Measurements from ENCODE around the gene TTLL3.

The TTLL3 gene

GRCh38 chr3:9810846-9811245, 784 bp downstream of the TTLL3 start:
- no peaks in the 10 kb centered on the region for H3K9me3 ChIP-seq
- H3K36me3 ChIP-seq, result peaks cover 43% of the 10 kb centered on the region
- no peak for TF ChIP-seq Cebpa-rat (IDR thresholded peaks at IDR 0.05)
- H3K4me2 ChIP-seq, result peak overlapping the region; percentile 87
- peaks cover 10% of the 10 kb centered on the region; the same call in 1 of the 2 replicates for H4K20me1 ChIP-seq
- H3K27me3 ChIP-seq, result no peaks in the 10 kb centered on the region
- H3K27ac ChIP-seq, result no peak overlapping the region
- H3K4me1 ChIP-seq, result peaks cover 31% of the 10 kb centered on the region
- peak overlapping the region; percentile 81; the same call in 1 of the 2 replicates for H3K4me3 ChIP-seq
- peak overlapping the region; percentile 86 for H3K9ac ChIP-seq

GRCh38 chr3:9812870-9813483, 2.9 kb downstream of the TTLL3 start:
- Histone ChIP-seq H3K9me3 (no peaks in the 10 kb centered on the region), H3K4me3 (no peak overlapping the region), H3K4me2 (no peak overlapping the region), H3K4me1 (peaks cover 26% of the 10 kb centered on the region), H3K36me3 (peaks cover 26% of the 10 kb centered on the region), H3K27me3 (no peaks in the 10 kb centered on the region), H3K9ac (no peak overlapping the region), H3K27ac (no peak overlapping the region), H4K20me1 (no peaks in the 10 kb centered on the region)
- TF ChIP-seq Cebpa-rat (IDR thresholded peaks at IDR 0.05), result no peak

- H3K4me1 ChIP-seq, result peaks cover under 1% of the 10 kb centered on the region; the same call in 1 of the 2 replicates
- no peaks in the 10 kb centered on the region for H3K27me3 ChIP-seq
- no peaks in the 10 kb centered on the region for H4K20me1 ChIP-seq
- no peak overlapping the region for H3K27ac ChIP-seq
- H3K36me3 ChIP-seq, result peaks cover 26% of the 10 kb centered on the region
- TF ChIP-seq Cebpa-rat (IDR thresholded peaks at IDR 0.05), result no peak
- no peak overlapping the region for H3K4me3 ChIP-seq
- H3K9me3 ChIP-seq, result no peaks in the 10 kb centered on the region
- no peak overlapping the region for H3K9ac ChIP-seq
- H3K4me2 ChIP-seq, result no peak overlapping the region
Observed at GRCh38 chr3:9815986-9816385, 5.9 kb downstream of the TTLL3 start.

DNA sequence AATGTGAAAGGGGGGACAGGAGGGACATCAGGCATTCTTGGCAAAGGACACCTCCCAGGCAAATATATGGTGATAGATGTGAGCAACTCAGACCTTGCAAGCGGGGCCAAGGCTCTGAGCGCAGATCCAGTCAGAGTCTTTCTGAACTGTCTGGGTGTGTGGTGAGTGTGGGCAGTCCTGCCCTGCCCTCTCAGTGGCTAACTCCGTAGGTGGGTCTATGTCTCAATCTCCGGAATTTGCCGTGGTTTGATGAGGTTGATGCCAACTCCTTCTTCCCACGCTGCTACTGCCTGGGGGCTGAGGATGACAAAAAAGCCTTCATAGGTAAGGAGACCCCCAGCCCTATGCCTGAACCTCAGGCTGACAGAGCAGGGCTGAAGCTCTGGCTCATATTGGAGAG, 7.4 kb downstream of the TTLL3 start:
- no peak for TF ChIP-seq Cebpa-rat (IDR thresholded peaks at IDR 0.05)
- no peaks in the 10 kb centered on the region for H3K27me3 ChIP-seq
- H3K9ac ChIP-seq, result no peak overlapping the region
- H4K20me1 ChIP-seq, result no peaks in the 10 kb centered on the region
- H3K4me3 ChIP-seq, result no peak overlapping the region
- peaks cover 25% of the 10 kb centered on the region for H3K36me3 ChIP-seq
- no peak overlapping the region for H3K4me2 ChIP-seq
- no peaks in the 10 kb centered on the region for H3K9me3 ChIP-seq
- no peaks in the 10 kb centered on the region for H3K4me1 ChIP-seq
- H3K27ac ChIP-seq, result no peak overlapping the region

- no peaks in the 10 kb centered on the region for H3K9me3 ChIP-seq
- H3K27ac ChIP-seq, result no peak overlapping the region
- H3K4me1 ChIP-seq, result no peaks in the 10 kb centered on the region
- no peak for TF ChIP-seq Cebpa-rat (IDR thresholded peaks at IDR 0.05)
- H4K20me1 ChIP-seq, result no peaks in the 10 kb centered on the region
- 0 out of 2 replicates have a peak, but pooled peaks cover 11% of the 10 kb centered on the region for H3K36me3 ChIP-seq
- no peak overlapping the region for H3K9ac ChIP-seq
- H3K4me3 ChIP-seq, result no peak overlapping the region
- no peak overlapping the region for H3K4me2 ChIP-seq
- no peaks in the 10 kb centered on the region for H3K27me3 ChIP-seq
Observed at GRCh38 chr3:9818666-9819335, 8.7 kb downstream of the TTLL3 start.

DNA sequence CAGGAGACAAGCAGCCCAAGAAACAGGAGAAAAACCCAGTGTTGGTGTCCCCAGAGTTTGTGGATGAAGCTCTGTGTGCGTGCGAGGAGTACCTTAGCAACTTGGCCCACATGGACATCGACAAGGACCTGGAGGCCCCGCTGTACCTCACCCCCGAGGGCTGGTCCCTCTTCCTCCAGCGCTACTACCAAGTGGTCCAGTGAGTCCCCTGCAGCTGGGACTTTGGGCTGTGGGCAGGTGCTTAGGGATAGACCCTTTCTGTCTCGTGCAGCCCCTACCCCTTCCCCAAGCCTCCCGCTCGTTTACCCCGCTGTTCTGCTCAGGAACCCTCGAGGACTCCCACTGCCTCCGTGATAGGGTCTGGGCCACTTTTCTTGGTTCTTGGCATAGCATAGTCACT, 10.5 kb downstream of the TTLL3 start:
- Histone ChIP-seq H3K9me3 (no peaks in the 10 kb centered on the region), H4K20me1 (no peaks in the 10 kb centered on the region), H3K27ac (no peak overlapping the region), H3K4me2 (no peak overlapping the region), H3K9ac (no peak overlapping the region), H3K4me3 (no peak overlapping the region), H3K36me3 (0 out of 2 replicates have a peak, but pooled peaks cover 5% of the 10 kb centered on the region), H3K27me3 (no peaks in the 10 kb centered on the region), H3K4me1 (no peaks in the 10 kb centered on the region)
- TF ChIP-seq Cebpa-rat (IDR thresholded peaks at IDR 0.05), result no peak

- Histone ChIP-seq H3K36me3 (0 out of 2 replicates have a peak, but pooled peaks cover 1% of the 10 kb centered on the region), H3K9me3 (no peaks in the 10 kb centered on the region), H3K9ac (no peak overlapping the region), H4K20me1 (no peaks in the 10 kb centered on the region), H3K4me3 (no peak overlapping the region), H3K4me1 (no peaks in the 10 kb centered on the region), H3K4me2 (no peak overlapping the region), H3K27ac (no peak overlapping the region), H3K27me3 (no peaks in the 10 kb centered on the region)
- TF ChIP-seq Cebpa-rat (IDR thresholded peaks at IDR 0.05), result no peak
Observed at GRCh38 chr3:9820946-9821345, 10.9 kb downstream of the TTLL3 start.

DNA sequence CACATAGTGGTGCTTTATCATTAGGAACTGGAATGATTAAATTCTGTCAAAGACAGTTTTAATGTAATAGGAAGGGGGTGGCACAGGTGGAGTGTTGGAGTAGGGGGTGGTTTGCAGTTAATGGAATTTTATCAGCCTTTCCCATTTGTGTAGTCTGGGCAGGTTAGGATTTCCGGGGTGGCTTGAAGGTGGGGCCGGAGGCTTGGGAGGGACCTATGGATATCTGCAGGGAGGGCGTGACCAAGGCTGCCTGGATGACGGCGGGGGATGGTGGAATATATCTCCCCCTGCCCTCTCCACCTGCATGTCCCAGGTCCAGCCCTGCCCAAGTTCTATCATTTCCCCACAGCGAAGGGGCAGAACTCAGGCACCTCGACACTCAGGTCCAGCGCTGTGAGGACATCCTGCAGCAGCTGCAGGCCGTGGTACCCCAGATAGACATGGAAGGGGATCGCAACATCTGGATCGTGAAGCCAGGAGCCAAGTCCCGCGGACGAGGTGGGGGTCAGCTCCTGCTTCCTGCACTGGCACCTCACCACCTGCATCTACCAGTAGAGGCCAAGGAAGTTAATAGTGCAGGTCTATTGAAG, 15.5 kb downstream of the TTLL3 start:
- Histone ChIP-seq H3K4me1 (peaks cover 11% of the 10 kb centered on the region), H3K9me3 (no peaks in the 10 kb centered on the region), H3K4me3 (no peak overlapping the region), H3K27ac (no peak overlapping the region), H3K36me3 (peaks cover 29% of the 10 kb centered on the region), H3K9ac (no peak overlapping the region), H3K27me3 (no peaks in the 10 kb centered on the region), H4K20me1 (no peaks in the 10 kb centered on the region), H3K4me2 (no peak overlapping the region)
- no peak for TF ChIP-seq Cebpa-rat (IDR thresholded peaks at IDR 0.05)

- no peak for TF ChIP-seq Cebpa-rat (IDR thresholded peaks at IDR 0.05)
- Histone ChIP-seq H3K4me3 (no peak overlapping the region), H3K9ac (no peak overlapping the region), H3K4me1 (peaks cover 11% of the 10 kb centered on the region), H3K4me2 (no peak overlapping the region), H3K27ac (no peak overlapping the region), H3K9me3 (no peaks in the 10 kb centered on the region), H3K36me3 (peaks cover 42% of the 10 kb centered on the region), H3K27me3 (no peaks in the 10 kb centered on the region), H4K20me1 (no peaks in the 10 kb centered on the region)
Observed at GRCh38 chr3:9826815-9827573, 16.9 kb downstream of the TTLL3 start.
